Measurements from ENCODE around the gene GLO1. TPM values are rescaled to one million over a fixed set of nuclear protein-coding genes. Genes with fewer than 3 reads are reported as not detected.

Gene GLO1
- total RNA-seq, 1 experiment from 2014 or later, result 125 TPM

- Histone ChIP-seq H3K4me3 (ENCODE audit: low read depth in 2 of 2, low read length in 2 of 2) (no peak overlapping the region), H3K4me1 (ENCODE audit: control insufficient read depth, insufficient read depth, low read length) (no peaks in the 10 kb centered on the region), H3K27ac (ENCODE audit: low read length) (no peak overlapping the region), H3K9me3 (ENCODE audit: control insufficient read depth, insufficient read depth, low read depth, low read length) (no peaks in the 10 kb centered on the region), H3K36me3 (ENCODE audit: control insufficient read depth, insufficient read depth, low read length) (no peaks in the 10 kb centered on the region), H3K27me3 (ENCODE audit: control insufficient read depth, insufficient read depth, low read length) (peaks cover 10% of the 10 kb centered on the region; the same call in 1 of the 2 replicates)
- intact Hi-C loops (cut with micrococcal nuclease; ENCODE audit: unreplicated experiment) (no loop called here), in situ Hi-C loops (cut with HindIII; ENCODE audit: low pct_unique_long_range_greater_than_20kb, low sequenced_read_pairs) (no loop called here)
- ATAC-seq, result no peak
- TF ChIP-seq TCF7L2 (IDR thresholded peaks at IDR 0.05; ENCODE audit: low read depth, low read length) (no peak), CTCF (IDR thresholded peaks at IDR 0.05) (no peak), POLR2AphosphoS5 (IDR thresholded peaks at IDR 0.05; ENCODE audit: low read depth, low read length) (no peak), SIN3A (IDR thresholded peaks at IDR 0.05; ENCODE audit: borderline replicate concordance, insufficient read depth, low read depth, low read length) (no peak)
- TF ChIP-seq, protein P1, sequence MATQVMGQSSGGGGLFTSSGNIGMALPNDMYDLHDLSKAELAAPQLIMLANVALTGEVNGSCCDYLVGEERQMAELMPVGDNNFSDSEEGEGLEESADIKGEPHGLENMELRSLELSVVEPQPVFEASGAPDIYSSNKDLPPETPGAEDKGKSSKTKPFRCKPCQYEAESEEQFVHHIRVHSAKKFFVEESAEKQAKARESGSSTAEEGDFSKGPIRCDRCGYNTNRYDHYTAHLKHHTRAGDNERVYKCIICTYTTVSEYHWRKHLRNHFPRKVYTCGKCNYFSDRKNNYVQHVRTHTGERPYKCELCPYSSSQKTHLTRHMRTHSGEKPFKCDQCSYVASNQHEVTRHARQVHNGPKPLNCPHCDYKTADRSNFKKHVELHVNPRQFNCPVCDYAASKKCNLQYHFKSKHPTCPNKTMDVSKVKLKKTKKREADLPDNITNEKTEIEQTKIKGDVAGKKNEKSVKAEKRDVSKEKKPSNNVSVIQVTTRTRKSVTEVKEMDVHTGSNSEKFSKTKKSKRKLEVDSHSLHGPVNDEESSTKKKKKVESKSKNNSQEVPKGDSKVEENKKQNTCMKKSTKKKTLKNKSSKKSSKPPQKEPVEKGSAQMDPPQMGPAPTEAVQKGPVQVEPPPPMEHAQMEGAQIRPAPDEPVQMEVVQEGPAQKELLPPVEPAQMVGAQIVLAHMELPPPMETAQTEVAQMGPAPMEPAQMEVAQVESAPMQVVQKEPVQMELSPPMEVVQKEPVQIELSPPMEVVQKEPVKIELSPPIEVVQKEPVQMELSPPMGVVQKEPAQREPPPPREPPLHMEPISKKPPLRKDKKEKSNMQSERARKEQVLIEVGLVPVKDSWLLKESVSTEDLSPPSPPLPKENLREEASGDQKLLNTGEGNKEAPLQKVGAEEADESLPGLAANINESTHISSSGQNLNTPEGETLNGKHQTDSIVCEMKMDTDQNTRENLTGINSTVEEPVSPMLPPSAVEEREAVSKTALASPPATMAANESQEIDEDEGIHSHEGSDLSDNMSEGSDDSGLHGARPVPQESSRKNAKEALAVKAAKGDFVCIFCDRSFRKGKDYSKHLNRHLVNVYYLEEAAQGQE (IDR thresholded peaks at IDR 0.05; ENCODE audit: insufficient read depth in 1 of 2, low read depth in 2 of 2, low read length in 1 of 2), result no peak
- ChIA-PET CTCF (interaction anchor here (0.6 kb wide), 1 partner anchor 11 kb away, joined by 3 read pairs; no protein-coding TSS in a partner anchor), POLR2A (interaction anchor here (0.7 kb wide), 1 partner anchor 1089 kb away, joined by 4 read pairs; no protein-coding TSS in a partner anchor)
- BruUV-seq (replicated peaks), result no TSS peak
- no peak for DNase-seq (ENCODE audit: low read depth, low spot score)
Observed at GRCh38 chr6:38714239-38715015, 11.5 kb upstream of the GLO1 start.

DNA sequence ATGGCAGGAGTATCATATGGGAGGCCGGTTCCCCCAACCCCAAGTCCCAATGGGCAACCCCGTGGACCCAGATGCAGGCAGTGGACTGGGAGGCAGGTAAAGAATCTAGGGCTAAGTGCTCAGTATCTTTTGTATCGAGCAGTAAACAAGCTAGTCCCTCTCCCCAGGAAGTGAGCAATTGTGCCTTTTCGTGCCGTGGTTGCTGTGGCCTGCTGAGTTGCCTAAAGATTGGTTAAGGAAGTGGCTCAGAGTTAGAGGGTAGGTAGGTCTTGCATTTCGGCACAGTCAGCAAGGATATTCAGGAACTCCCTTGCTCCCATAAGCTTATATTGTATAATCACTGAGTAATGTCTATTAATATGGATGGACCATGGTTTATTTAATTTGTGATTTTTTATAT is 10.9 kb upstream of the GLO1 start:
- intact Hi-C loops (cut with micrococcal nuclease; ENCODE audit: unreplicated experiment), result no loop called here
- Histone ChIP-seq H3K36me3 (ENCODE audit: control insufficient read depth, insufficient read depth, low read length) (no peaks in the 10 kb centered on the region), H3K4me3 (ENCODE audit: low read depth in 2 of 2, low read length in 2 of 2) (no peak overlapping the region), H3K27ac (ENCODE audit: low read length) (no peak overlapping the region), H3K27me3 (ENCODE audit: control insufficient read depth, insufficient read depth, low read length) (peaks cover 10% of the 10 kb centered on the region; the same call in 1 of the 2 replicates), H3K4me1 (ENCODE audit: control insufficient read depth, insufficient read depth, low read length) (no peaks in the 10 kb centered on the region), H3K9me3 (ENCODE audit: control insufficient read depth, insufficient read depth, low read depth, low read length) (no peaks in the 10 kb centered on the region)
- POLR2A ChIA-PET, result interaction anchor here (0.7 kb wide), 1 partner anchor 1090 kb away, joined by 4 read pairs; no protein-coding TSS in a partner anchor
- no TSS peak for BruUV-seq (replicated peaks)
- no peak for TF ChIP-seq CTCF (IDR thresholded peaks at IDR 0.05)
- TF ChIP-seq, protein P1 (IDR thresholded peaks at IDR 0.05; ENCODE audit: insufficient read depth in 1 of 2, low read depth in 2 of 2, low read length in 1 of 2), result no peak
- TF ChIP-seq SIN3A (IDR thresholded peaks at IDR 0.05; ENCODE audit: borderline replicate concordance, insufficient read depth, low read depth, low read length), result no peak
- TF ChIP-seq POLR2AphosphoS5 (IDR thresholded peaks at IDR 0.05; ENCODE audit: low read depth, low read length), result no peak
- TF ChIP-seq TCF7L2 (IDR thresholded peaks at IDR 0.05; ENCODE audit: low read depth, low read length), result no peak
- CTCF ChIA-PET, result interaction anchor here (0.5 kb wide), 1 partner anchor 1060 kb away, joined by 3 read pairs; no protein-coding TSS in a partner anchor
- in situ Hi-C loops (cut with HindIII; ENCODE audit: low pct_unique_long_range_greater_than_20kb, low sequenced_read_pairs), result no loop called here
- no peak for DNase-seq (ENCODE audit: low read depth, low spot score)
- ATAC-seq, result no peak

Measured in Panc1 (cell line).